HG02678 (cell line): ENCODE measurements around the gene SCYL1.

Experiments
- ATAC-seq: cut with Tn5 transposase; IDR thresholded peaks from one replicate; pipeline ENCODE4 v1.9.1; 2021; ENCODE audit warnings: mild to moderate bottlenecking, moderate library complexity; ENCODE audit not compliant: unreplicated experiment

Gene SCYL1

GRCh38 chr11:65579291-65579690 is 54.4 kb downstream of the SCYL1 start:
- no peak for ATAC-seq

GRCh38 chr11:65580031-65580692 is 55.3 kb downstream of the SCYL1 start:
- no peak for ATAC-seq

- no peak for ATAC-seq
These were observed 55.9 kb downstream of the SCYL1 start for GRCh38 chr11:65580756-65581155.

GRCh38 chr11:65581928-65582327 is 57.0 kb downstream of the SCYL1 start:
- ATAC-seq, result no peak

- no peak for ATAC-seq
These were observed 58.7 kb downstream of the SCYL1 start for GRCh38 chr11:65583589-65583988.

GRCh38 chr11:65584106-65584505 is 59.2 kb downstream of the SCYL1 start:
- ATAC-seq, result no peak

- no peak for ATAC-seq
These were observed 59.9 kb downstream of the SCYL1 start for GRCh38 chr11:65584723-65585171.

- no peak for ATAC-seq
These were observed 60.7 kb downstream of the SCYL1 start for GRCh38 chr11:65585396-65586246.

GRCh38 chr11:65586247-65586630 is 61.4 kb downstream of the SCYL1 start:
- no peak for ATAC-seq

GRCh38 chr11:65586676-65587075 is 61.8 kb downstream of the SCYL1 start:
- no peak for ATAC-seq
